ENCODE data around the gene HIRA.

GRCh38 chr22:19385221-19385906 lies 46.2 kb downstream of the HIRA start:
- TF ChIP-seq TAF1 (IDR thresholded peaks at IDR 0.05; ENCODE audit: borderline replicate concordance, low read depth, low read length) (no peak), POLR2A (IDR thresholded peaks at IDR 0.05; ENCODE audit: low read depth, low read length) (no peak)
